Stimulated activated naive CD4-positive, alpha-beta T cell (primary cell): Measurements from ENCODE around the gene CHST3.
"Not testable (repeated sequence)": the region's sequence is repeated elsewhere in the genome, so short reads cannot be mapped to it uniquely, and the experiment has no call there.

Experiments
- DNase-seq, 6 experiments: peaks; one replicate each; lab custom pipeline; 2025; lab: John Stamatoyannopoulos, UW

CHST3 gene

GRCh38 chr10:71973777-71974488, 9.7 kb downstream of the CHST3 start:
- no peak for DNase-seq

GRCh38 chr10:71974489-71975021, 10.4 kb downstream of the CHST3 start:
- no peak for DNase-seq

- DNase-seq = no peak
Observed at GRCh38 chr10:71975087-71975870, 11.1 kb downstream of the CHST3 start.

- DNase-seq = no peak
Observed at GRCh38 chr10:71975871-71976725, 11.9 kb downstream of the CHST3 start.

GRCh38 chr10:71977614-71977903, 13.4 kb downstream of the CHST3 start:
- not testable (repeated sequence) for DNase-seq

DNA sequence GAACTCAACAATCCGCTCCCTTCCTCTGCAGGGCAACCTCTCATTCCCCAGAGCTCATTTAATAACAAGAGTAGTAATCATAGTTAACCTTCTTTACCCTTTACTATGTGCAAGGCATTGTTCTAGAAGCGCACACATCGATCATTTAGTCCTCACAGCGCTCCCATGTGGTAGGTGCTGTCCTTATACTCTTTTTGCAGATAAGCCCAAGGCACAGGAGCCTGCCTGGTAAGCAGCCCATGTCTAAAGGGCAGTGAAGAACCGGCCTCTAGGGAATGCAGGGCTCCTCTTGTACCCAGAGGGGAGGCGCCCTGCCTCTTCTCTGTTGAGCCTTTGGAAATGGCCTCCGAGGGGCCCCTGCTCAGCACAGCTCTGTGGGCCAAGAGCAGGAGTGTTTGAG, 14.3 kb downstream of the CHST3 start:
- no peak for DNase-seq

- no peak for DNase-seq
Observed at GRCh38 chr10:71978988-71979691, 14.9 kb downstream of the CHST3 start.

DNA sequence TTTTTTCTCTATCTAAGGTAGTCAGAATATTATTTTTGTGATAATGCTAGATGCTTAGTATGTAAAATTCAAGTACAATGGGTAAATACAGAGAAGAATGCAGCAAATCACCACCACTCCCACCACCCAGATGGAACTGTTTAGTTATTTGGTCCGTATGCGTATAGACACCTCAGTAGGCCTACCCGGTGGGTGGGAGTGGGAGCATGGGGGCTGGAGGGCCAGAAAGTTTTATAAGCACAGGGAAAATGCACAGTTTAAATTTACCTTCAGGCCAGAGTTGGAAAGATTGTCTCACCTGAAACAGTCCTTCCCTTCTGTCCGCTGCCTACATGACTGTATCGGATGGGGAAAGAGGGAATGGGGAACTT, 15.5 kb downstream of the CHST3 start:
- no peak for DNase-seq

DNA sequence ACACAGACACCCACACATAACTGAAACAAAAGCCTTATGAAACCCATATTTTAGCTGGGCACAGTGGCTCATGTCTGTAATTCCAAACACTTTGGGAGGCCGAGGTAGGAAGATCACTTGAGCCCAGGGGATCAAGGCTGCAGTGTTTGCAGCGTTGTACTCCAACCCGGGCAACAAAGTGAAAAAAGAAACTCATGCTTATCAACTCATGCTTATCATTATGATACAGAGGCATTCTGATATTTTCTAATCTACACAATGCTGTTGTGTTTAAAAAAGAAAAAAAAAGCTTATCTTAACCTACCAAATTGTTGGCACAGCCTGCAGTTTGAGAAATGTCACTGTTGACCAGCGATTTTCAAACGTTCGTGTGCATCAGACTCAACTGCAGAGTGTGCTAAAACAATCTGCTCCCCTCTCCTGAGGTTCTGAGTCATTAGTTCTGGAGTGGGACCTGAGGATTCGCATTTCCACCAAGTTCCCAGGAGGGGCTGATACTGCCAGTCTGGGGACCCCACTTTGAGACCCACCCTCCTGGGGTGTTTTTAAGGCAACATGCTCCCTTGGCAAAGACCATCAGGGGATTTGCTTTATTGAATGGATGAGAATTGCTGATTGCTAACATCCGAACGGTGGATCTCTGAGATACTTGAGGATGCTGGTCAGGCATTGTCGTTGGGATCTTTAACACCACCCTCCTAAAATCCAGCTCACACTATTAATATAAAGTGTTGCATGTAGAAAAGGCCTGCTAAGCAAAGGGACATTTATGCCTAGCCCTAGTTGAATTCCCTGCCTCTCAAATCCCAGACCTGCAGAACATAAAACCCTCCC, 16.2 kb downstream of the CHST3 start:
- no peak for DNase-seq

DNA sequence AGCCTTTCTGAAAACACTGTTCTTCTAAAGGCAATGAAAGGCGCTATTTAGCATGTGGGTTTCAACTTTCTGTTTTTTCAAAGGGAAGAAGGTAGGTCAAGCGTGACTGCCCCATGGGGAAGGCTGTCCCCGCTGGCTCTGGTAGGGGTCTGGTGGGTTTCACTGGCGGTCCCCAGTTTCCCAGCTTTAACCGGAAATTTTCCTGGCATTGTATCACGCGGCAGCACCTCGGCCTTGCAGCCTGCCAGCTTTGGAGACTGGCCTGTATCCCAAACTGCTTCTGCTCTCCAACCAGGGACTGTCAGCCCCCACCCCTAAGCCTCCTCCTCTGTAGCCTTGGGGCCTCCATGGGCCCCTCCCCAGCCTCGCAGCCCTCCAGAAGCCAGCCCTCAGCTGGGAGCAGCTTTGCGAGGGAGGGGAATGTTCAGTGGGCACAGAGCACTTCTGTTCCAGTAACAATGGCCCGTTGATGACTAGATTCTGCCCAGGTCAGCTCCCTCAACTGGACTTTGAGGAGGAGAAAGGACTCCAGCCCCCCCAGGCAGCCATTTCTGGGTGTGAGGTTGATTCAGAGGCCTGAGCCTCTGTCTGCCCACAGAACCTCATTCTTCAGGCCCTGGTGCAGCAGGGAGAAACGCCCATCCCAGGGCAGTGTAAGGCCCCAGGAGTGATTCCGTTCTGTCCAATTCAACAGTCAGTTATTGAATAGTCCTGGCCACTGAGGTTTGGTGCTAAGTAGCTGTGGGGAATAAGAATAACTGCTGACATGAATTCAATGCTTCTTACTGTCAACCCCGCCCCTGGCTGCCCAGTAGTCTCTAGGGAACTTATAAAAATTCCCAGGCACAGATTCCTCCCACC, 17.1 kb downstream of the CHST3 start:
- DNase-seq = no peak

GRCh38 chr10:71981876-71982230, 17.7 kb downstream of the CHST3 start:
- DNase-seq = no peak

DNA sequence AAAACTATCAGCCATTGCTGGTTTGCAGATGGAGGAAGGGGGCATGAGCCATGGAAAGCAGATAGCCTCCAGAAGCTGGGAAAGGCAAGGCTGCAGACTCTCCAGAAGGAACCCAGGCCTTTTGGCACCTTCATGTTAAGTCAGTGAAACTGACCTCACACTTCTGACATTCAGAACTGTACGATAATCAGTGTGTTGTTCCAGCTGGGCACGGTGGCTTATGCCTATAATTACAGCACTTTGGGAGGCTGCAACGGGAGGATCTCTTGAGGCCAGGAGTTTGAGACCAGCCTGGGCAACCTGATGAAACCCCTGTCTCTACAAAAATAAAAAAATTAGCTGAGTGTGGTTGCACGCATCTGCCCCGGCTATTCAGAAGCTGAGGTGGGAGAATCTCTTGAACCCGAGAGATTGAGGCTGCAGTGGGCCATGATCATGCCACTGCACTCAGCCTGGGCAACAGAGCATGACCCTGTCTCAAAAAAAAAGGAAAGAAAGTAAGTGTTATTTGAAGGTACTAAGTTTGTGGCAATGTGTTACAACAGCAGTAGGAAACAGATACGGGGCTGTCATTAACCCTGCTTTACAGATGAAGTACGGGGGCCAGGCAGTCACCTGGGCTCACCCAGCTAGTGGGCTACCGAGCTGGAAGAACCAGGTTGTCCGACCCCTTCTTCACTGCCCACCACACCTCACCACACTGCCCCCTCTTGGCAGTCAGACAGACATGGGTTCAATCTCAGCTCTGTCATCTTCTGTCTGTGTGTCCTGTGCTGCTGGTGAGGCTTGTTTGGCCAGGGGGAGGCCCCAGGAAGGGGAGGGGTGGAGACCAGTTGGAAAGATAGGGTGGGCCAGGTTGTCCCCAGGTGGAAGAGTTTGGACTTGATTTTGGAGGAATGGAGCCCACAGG, 18.3 kb downstream of the CHST3 start:
- DNase-seq = no peak

GRCh38 chr10:71984126-71984808, 20.1 kb downstream of the CHST3 start:
- no peak for DNase-seq

GRCh38 chr10:71984809-71985388, 20.7 kb downstream of the CHST3 start:
- DNase-seq = no peak

DNA sequence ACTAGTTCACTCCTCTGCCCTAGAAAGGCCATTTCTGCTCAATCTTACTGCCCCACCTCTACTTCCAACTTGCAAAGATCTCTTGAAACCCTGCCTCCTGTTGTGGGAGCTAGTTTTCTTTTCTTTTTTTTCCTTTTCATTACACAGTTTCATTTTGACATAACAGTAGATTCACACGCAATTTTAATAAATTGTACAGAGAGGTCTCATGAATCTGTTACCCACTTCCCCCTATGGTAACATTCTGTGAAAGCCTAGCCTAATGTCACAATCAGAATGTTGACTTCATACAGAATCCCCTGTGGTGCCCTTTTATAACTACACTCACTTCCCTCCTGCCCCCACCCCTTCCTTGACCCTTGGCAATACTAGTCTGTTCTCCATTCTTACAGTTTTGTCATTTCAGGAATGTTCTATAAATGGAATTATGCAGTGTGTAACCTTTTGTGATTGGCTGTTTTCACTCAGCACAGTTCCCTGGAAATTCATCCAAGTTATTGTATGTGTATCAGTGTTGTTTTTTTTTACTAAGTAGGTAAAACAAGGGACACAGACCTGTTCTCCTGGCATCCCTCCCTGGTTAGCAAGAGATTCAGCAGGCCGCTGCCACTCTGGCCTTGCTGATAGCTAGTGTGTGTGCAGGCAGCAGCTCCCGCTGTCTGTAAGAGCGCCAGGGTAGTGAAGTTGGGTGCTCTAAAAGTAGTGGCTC, 21.5 kb downstream of the CHST3 start:
- DNase-seq = no peak

DNA sequence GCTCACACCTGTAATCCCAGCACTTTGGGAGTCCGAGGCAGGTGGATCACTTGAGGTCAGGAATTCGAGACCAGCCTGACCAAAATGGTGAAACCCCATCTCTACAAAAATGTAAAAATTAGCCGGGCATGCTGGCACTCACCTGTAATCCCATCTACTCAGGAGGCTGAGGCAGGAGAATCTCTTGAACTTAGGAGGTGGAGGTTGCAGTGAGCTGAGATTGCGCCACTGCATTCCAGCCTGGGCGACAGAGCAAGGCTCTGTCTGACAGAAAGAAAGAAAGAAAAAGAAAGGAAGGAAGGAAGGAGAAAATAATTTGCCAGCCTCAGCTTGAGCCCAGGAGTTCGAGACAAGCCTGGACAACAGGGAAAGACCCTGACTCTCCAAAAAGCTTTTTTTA, 24.7 kb downstream of the CHST3 start:
- not testable (repeated sequence) for DNase-seq

GRCh38 chr10:71989661-71990454, 25.7 kb downstream of the CHST3 start:
- no peak for DNase-seq
